Cardiac fibroblast (primary cell): Measurements from ENCODE around the gene SYTL1.

Experiments used
- DNase-seq, 2 donors: peaks; one replicate each; pipeline versions ENCODE4 v3.0.0 to v3.0.0-alpha.2; 2010; ENCODE audit warnings: low read depth in 2 of 2
- H3K4me3 ChIP-seq, 2 donors: replicated peaks in 1 of 2; 1 replicate in 1 of 2; 2 replicates in 1 of 2; pipeline ENCODE4 v1.5.1; 2011; ENCODE audit warnings: low read depth in 2 of 2, low read length in 2 of 2, mild to moderate bottlenecking in 2 of 2, moderate library complexity in 1 of 2
- TF ChIP-seq, protein P1 (sequence below): IDR thresholded peaks from one replicate; pipeline ENCODE4 v1.5.1; 2011; ENCODE audit warnings: low read depth, mild to moderate bottlenecking, low read length, inconsistent platforms

SYTL1 gene

DNA sequence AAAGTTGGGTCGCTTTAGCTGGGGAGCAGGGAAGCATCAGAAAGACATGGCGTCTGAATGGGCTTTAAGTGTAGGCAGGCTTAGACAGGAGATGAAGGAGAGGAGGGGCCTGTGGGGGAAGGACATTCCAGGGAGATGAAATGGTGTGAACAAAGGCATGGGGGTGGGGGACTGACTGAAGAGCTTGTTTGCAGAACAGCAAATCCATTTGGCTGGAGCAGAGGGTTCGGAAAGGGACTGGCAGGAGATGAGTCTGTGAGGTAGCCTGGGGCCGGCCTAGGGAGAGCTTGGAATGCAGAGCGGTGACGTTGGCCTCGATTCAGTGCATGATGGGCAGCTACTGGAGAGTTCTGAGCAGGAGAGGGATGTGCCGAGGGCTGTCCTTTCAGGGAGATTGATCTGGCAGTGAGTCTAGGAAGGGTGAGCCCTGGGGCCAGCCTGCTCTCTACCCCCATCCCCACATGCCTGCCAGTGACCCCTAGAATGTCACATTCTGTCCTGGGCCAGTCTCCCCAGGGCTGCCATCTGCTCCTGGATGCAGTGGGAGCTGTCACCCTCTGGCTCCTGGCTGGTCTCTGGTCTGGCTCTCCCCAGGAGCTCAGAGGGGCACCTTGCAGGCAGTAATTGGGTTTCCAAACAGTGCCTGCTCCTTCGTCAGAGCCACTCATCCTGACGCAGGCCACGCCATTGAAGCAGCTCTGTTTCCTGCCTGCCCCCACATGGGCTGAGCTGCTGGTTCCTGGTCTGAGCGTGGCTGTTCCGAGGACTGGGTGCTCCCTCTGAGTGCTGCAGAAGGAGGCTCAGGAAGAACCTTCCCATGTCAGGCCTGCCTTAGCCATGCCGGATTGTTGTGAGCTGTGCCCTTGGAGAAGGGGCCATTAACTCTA lies 42.2 kb upstream of the SYTL1 start:
- TF ChIP-seq, protein P1, sequence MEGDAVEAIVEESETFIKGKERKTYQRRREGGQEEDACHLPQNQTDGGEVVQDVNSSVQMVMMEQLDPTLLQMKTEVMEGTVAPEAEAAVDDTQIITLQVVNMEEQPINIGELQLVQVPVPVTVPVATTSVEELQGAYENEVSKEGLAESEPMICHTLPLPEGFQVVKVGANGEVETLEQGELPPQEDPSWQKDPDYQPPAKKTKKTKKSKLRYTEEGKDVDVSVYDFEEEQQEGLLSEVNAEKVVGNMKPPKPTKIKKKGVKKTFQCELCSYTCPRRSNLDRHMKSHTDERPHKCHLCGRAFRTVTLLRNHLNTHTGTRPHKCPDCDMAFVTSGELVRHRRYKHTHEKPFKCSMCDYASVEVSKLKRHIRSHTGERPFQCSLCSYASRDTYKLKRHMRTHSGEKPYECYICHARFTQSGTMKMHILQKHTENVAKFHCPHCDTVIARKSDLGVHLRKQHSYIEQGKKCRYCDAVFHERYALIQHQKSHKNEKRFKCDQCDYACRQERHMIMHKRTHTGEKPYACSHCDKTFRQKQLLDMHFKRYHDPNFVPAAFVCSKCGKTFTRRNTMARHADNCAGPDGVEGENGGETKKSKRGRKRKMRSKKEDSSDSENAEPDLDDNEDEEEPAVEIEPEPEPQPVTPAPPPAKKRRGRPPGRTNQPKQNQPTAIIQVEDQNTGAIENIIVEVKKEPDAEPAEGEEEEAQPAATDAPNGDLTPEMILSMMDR: no peak
- H3K4me3 ChIP-seq: no peak overlapping the region
- DNase-seq: peak; percentile 99

DNA sequence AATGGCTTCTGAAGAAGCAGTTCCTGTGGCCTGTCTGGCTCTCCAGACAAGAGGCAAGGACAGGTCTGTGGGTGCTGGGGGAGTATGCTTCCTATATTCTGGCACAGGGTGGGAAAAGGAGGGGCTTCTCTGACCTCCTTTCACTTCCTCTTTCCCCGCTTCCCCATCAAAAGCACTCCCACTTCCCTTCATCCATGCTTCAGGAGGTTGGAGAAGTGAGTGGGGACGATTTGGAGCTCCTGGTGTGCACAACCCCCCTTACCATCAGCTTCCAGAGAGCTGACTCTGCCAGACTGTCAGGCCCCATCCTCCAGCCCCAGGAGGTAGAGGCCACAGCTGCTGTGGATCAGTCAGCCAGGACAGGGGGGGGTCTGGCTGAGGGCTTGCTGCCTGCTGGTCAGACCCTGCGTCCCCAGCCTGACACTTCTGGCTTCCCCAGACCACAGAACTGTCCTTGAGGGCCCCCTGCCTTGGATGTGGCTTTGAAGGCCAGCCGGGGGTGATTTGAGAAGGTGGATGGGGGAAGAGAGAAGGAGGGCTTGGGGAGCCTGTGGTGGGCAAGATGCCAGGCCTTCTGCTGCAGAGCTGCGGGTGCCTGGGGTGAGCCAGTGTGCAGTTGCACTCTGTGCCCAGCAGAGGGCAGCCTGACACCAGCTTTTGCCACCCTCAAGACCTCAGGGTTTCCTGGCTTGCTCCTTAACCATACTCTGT lies 41.3 kb upstream of the SYTL1 start:
- H3K4me3 ChIP-seq: no peak overlapping the region
- TF ChIP-seq, protein P1: peak; percentile 98
- peak; percentile 93 to 95 for DNase-seq

DNA sequence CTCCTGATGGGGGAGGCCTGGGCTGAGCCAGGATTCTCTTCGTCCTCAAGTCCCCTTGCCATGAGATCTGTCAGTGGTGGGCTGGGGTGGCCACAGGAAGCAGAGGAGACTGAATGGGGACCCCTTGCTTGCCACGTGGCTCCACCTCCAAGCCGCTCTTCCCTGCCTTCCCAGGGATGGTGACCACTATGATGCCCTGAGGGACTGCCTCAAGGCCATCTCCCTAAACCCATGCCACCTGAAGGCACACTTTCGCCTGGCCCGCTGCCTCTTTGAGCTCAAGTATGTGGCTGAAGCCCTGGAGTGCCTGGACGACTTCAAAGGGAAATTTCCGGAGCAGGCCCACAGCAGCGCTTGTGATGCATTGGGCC lies 40.8 kb upstream of the SYTL1 start:
- no peak for DNase-seq
- H3K4me3 ChIP-seq: no peak overlapping the region
- TF ChIP-seq, protein P1: no peak

DNA sequence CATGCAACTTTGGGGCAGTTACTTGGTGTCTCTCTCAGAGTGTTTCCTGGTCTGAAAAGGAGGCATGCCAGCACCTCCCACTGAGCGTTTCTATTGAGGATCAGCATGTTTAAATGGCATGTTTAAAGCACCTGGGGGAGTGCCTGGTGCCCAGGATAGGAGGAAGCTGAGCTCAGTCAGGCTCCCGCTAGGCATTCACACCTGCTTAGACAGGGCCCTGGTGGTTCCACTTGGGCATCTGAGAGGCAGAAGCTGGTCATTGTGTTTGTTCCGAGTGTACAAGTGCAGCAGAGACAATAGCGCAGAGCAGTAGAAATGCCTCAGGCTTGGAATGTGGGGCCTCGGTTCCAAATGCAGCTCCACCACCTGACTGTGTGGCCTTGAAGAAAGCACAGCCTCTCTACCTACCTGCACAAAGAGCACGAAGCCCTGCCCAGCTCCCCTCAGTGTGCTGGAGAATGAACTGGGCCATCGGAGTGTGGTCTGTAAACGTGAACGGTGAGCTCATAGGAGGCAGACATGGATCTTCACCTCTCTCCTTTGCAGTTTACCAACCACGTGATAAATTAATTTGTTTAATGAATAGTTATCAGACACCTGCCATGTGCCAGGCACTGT lies 40.1 kb upstream of the SYTL1 start:
- DNase-seq: no peak
- H3K4me3 ChIP-seq: no peak overlapping the region
- TF ChIP-seq, protein P1: no peak

DNA sequence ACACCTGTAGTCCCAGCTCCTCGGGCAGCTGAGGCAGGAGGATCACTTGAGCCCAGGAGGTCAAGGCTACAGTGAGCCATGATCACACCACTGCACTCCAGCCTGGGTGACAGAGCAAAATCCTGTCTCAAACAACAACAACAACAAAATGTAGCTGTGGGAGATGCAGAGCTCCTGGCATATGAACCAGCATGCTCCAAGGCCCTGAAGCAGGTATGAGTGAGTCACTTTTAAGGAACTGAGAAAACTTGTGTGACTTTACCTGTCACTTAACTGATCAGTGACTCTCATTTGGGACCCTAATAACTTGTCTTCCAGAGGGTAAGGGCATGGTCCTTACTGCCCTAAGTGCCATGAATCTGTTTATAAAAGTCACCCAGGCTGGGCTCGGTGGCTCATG lies 39.2 kb upstream of the SYTL1 start:
- DNase-seq: no peak
- TF ChIP-seq, protein P1: no peak
- no peak overlapping the region for H3K4me3 ChIP-seq

DNA sequence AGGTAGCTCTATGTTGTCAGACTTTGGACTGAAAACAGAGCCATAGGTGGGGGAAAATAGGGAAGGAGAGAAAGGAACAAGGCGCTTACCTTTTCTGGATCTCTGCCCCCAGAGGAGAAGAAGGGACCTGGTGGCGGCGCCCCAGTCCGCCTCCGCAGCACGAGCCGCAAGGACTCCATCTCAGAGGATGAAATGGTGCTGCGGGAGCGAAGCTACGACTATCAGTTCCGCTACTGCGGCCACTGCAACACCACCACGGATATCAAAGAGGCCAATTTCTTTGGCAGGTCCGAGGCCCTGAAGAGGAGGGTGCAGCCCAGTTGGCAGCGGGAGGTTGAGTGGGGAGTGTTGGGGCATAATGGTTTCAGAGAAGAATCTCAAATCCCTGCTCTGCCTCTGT lies 38.3 kb upstream of the SYTL1 start:
- TF ChIP-seq, protein P1: no peak
- no peak overlapping the region for H3K4me3 ChIP-seq
- no peak for DNase-seq
